ENCODE data around the gene TRPM2. TPM values are rescaled to one million over a fixed set of nuclear protein-coding genes. Genes with fewer than 3 reads are reported as not detected.

The TRPM2 gene
- total RNA-seq, 2 donors from 2014 or later, result 1.6 to 12.5 TPM

DNA sequence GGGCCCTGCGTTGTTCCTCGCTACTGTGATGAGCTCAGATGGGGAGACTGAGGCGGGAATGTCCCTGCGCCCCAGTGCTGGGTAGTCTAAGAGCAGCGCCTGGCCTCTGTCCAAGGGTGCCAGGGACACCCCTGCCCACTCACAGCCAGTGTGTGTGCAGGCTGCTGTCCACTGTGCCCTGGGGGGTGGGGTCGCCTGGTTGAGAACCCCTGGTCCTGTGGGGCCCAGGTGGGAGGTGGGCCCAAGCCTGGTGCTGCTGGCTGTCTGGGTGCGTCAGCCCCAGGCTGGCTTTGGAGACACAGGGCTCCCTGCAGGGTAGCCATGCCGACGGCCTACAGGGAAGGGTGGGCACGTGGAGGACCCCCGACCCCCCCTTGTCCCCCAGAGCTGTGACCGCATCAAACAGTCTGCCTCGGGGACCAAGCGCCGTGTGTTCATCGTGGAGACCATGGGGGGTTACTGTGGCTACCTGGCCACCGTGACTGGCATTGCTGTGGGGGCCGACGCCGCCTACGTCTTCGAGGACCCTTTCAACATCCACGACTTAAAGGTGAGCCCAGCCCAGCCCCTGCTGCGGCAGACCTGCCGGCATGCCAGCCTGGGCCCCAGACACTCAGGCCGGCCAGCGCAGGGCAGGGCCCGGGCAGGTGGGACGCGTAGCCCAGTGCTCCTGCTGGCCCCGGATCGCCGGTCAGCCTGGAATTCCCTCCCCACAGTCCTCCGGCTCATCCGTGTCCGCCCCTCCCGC is 29.1 kb upstream of the TRPM2 start:
- Mint-ChIP-seq H3K27ac (no peak overlapping the region), H3K36me3 (ENCODE audit: low read depth) (peaks cover 12% of the 10 kb centered on the region), H3K9me3 (no peaks in the 10 kb centered on the region), H3K27me3 (ENCODE audit: insufficient read depth) (no peaks in the 10 kb centered on the region), H3K4me1 (no peaks in the 10 kb centered on the region), H3K4me3 (no peak overlapping the region)
- 95 to 97% methylated on average over 18 to 37 of the region's 37 CpGs for WGBS, 2 experiments (ENCODE audit: insufficient coverage in 1 of 2, insufficient read length in 1 of 2)
- TF ChIP-seq, protein P1, sequence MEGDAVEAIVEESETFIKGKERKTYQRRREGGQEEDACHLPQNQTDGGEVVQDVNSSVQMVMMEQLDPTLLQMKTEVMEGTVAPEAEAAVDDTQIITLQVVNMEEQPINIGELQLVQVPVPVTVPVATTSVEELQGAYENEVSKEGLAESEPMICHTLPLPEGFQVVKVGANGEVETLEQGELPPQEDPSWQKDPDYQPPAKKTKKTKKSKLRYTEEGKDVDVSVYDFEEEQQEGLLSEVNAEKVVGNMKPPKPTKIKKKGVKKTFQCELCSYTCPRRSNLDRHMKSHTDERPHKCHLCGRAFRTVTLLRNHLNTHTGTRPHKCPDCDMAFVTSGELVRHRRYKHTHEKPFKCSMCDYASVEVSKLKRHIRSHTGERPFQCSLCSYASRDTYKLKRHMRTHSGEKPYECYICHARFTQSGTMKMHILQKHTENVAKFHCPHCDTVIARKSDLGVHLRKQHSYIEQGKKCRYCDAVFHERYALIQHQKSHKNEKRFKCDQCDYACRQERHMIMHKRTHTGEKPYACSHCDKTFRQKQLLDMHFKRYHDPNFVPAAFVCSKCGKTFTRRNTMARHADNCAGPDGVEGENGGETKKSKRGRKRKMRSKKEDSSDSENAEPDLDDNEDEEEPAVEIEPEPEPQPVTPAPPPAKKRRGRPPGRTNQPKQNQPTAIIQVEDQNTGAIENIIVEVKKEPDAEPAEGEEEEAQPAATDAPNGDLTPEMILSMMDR (conservative IDR thresholded peaks at IDR 0.05), result no peak
- no peaks in the 10 kb centered on the region for H3K27me3 ChIP-seq (ENCODE audit: control insufficient read depth, insufficient read depth, low read length, poor library complexity, severe bottlenecking)
- H3K36me3 ChIP-seq (ENCODE audit: control insufficient read depth, insufficient read depth, low read length), result peaks cover 14% of the 10 kb centered on the region
- no peaks in the 10 kb centered on the region for H3K4me1 ChIP-seq (ENCODE audit: control insufficient read depth, insufficient read depth, low read length)
- H3K27ac ChIP-seq (ENCODE audit: low read depth, low read length), result no peak overlapping the region
- no peak for DNase-seq
- H3K4me3 ChIP-seq (ENCODE audit: low read length), result no peak overlapping the region
- no peak overlapping the region for H3K9ac ChIP-seq (ENCODE audit: extremely low read depth, low read length, poor library complexity, severe bottlenecking)
- H3K9me3 ChIP-seq (ENCODE audit: control insufficient read depth, low read length), result no peaks in the 10 kb centered on the region

- no peaks in the 10 kb centered on the region for H3K4me1 ChIP-seq (ENCODE audit: control insufficient read depth, insufficient read depth, low read length)
- Mint-ChIP-seq H3K27ac (no peak overlapping the region), H3K9me3 (no peaks in the 10 kb centered on the region), H3K4me3 (no peak overlapping the region), H3K36me3 (ENCODE audit: low read depth) (peaks cover 11% of the 10 kb centered on the region), H3K4me1 (no peaks in the 10 kb centered on the region), H3K27me3 (ENCODE audit: insufficient read depth) (no peaks in the 10 kb centered on the region)
- no peak for DNase-seq
- WGBS, 2 experiments (ENCODE audit: insufficient coverage in 1 of 2, insufficient read length in 1 of 2), result 93 to 94% methylated on average over 8 to 11 of the region's 11 CpGs
- TF ChIP-seq, protein P1 (conservative IDR thresholded peaks at IDR 0.05), result no peak
- no peak overlapping the region for H3K9ac ChIP-seq (ENCODE audit: extremely low read depth, low read length, poor library complexity, severe bottlenecking)
- no peak overlapping the region for H3K27ac ChIP-seq (ENCODE audit: low read depth, low read length)
- no peak overlapping the region for H3K4me3 ChIP-seq (ENCODE audit: low read length)
- peaks cover 14% of the 10 kb centered on the region for H3K36me3 ChIP-seq (ENCODE audit: control insufficient read depth, insufficient read depth, low read length)
- no peaks in the 10 kb centered on the region for H3K27me3 ChIP-seq (ENCODE audit: control insufficient read depth, insufficient read depth, low read length, poor library complexity, severe bottlenecking)
- no peaks in the 10 kb centered on the region for H3K9me3 ChIP-seq (ENCODE audit: control insufficient read depth, low read length)
These were observed 28.6 kb upstream of the TRPM2 start for GRCh38 chr21:44324854-44325107.

DNA sequence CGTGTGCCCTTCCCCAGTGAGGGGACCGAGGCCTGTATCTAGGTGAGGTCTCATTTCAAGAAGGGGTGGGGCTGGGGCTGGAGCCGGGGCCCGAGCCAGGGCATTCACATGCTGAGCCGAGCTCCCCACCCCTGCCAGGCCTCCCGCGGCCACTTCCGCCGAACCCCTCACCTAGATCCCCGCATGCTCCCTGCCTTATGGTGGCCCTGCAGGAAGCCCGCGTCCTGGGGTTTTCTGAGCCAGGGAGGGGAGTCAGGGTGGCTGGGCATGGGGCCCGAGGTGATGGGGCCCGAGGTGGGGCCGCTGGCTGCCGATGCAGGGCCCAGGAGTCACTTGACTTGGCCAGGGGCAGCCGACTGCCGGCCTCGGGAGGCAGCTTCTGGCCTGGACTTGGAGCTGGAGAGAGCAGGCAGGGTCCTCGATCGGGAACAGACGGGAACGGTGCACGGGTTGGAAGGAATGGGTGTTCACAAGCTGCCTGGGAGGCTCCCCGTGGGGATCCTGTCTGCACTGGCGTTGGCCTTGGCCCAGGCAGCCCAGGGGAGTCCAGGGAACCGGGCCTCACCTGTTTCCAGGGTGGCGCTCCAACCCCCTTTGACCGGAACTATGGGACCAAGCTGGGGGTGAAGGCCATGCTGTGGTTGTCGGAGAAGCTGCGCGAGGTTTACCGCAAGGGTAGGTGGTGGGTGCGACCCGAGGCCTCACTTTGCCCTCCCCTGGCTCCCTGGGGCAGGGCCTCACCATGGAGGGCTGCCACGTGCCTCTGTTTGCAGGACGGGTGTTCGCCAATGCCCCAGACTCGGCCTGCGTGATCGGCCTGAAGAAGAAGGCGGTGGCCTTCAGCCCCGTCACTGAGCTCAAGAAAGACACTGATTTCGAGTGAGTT is 27.8 kb upstream of the TRPM2 start:
- no peak for DNase-seq
- 95% methylated on average over 33 to 44 of the region's 44 CpGs for WGBS, 2 experiments (ENCODE audit: insufficient coverage in 1 of 2, insufficient read length in 1 of 2)
- H3K4me1 ChIP-seq (ENCODE audit: control insufficient read depth, insufficient read depth, low read length), result no peaks in the 10 kb centered on the region
- no peak overlapping the region for H3K4me3 ChIP-seq (ENCODE audit: low read length)
- peaks cover 14% of the 10 kb centered on the region for H3K36me3 ChIP-seq (ENCODE audit: control insufficient read depth, insufficient read depth, low read length)
- no peak overlapping the region for H3K9ac ChIP-seq (ENCODE audit: extremely low read depth, low read length, poor library complexity, severe bottlenecking)
- Mint-ChIP-seq H3K9me3 (no peaks in the 10 kb centered on the region), H3K4me1 (no peaks in the 10 kb centered on the region), H3K27me3 (ENCODE audit: insufficient read depth) (no peaks in the 10 kb centered on the region), H3K4me3 (no peak overlapping the region), H3K36me3 (ENCODE audit: low read depth) (peaks cover 8% of the 10 kb centered on the region), H3K27ac (no peak overlapping the region)
- no peaks in the 10 kb centered on the region for H3K27me3 ChIP-seq (ENCODE audit: control insufficient read depth, insufficient read depth, low read length, poor library complexity, severe bottlenecking)
- H3K9me3 ChIP-seq (ENCODE audit: control insufficient read depth, low read length), result no peaks in the 10 kb centered on the region
- no peak overlapping the region for H3K27ac ChIP-seq (ENCODE audit: low read depth, low read length)
- TF ChIP-seq, protein P1 (conservative IDR thresholded peaks at IDR 0.05), result no peak

Measured in endodermal cell (in vitro differentiated cells).